ENCODE results near the gene MEPCE.

- TF ChIP-seq, protein P1, sequence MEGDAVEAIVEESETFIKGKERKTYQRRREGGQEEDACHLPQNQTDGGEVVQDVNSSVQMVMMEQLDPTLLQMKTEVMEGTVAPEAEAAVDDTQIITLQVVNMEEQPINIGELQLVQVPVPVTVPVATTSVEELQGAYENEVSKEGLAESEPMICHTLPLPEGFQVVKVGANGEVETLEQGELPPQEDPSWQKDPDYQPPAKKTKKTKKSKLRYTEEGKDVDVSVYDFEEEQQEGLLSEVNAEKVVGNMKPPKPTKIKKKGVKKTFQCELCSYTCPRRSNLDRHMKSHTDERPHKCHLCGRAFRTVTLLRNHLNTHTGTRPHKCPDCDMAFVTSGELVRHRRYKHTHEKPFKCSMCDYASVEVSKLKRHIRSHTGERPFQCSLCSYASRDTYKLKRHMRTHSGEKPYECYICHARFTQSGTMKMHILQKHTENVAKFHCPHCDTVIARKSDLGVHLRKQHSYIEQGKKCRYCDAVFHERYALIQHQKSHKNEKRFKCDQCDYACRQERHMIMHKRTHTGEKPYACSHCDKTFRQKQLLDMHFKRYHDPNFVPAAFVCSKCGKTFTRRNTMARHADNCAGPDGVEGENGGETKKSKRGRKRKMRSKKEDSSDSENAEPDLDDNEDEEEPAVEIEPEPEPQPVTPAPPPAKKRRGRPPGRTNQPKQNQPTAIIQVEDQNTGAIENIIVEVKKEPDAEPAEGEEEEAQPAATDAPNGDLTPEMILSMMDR (IDR thresholded peaks at IDR 0.05), result no peak
- no peak for TF ChIP-seq POLR2A (IDR thresholded peaks at IDR 0.05)
Observed at GRCh38 chr7:100427762-100428198, 1.9 kb upstream of the MEPCE start.

Data from gastroesophageal sphincter (tissue), 3 donors.